ENCODE measurements around the gene ZNF234. TPM values are rescaled to one million over a fixed set of nuclear protein-coding genes. Genes with fewer than 3 reads are reported as not detected.
A peak's percentile ranks its signal among the peaks of the same experiment; 100 is the strongest.

ZNF234 gene
- total and polyA plus RNA-seq, 4 donors: 1.1 to 5.2 (median 3.2) TPM

- WGBS: under 1% methylated on average over 11 of the region's 11 CpGs
- Histone ChIP-seq H3K4me1 (ENCODE audit: control insufficient read depth in 4 of 4, insufficient read depth in 4 of 4, low read length in 3 of 4) (peaks cover 2 to 18% (median 15%) of the 10 kb centered on the region in 4 donors), H3K27ac (ENCODE audit: low read depth in 1 of 2, low read length in 2 of 2) (peak overlapping the region; percentile 23 to 53), H3K36me3 (ENCODE audit: control insufficient read depth in 4 of 4, insufficient read depth in 3 of 4, low read depth in 1 of 4, low read length in 3 of 4) (peaks cover 0 to 18% (median 11%) of the 10 kb centered on the region in 4 donors), H3K27me3 (ENCODE audit: control insufficient read depth in 4 of 4, insufficient read depth in 4 of 4, low read length in 3 of 4) (no peaks in the 10 kb centered on the region), H3K4me3 (ENCODE audit: low read depth in 1 of 3, low read length in 3 of 3) (peak overlapping the region; percentile 67 to 100 (median 100)), H3K9me3 (ENCODE audit: control insufficient read depth in 4 of 4, low read length in 3 of 4) (peaks cover 10 to 37% (median 22%) of the 10 kb centered on the region in 4 donors), H3K9ac (ENCODE audit: low read depth in 1 of 2, low read length in 2 of 2) (peak overlapping the region; percentile 75 to 84)
- no peak for DNase-seq (ENCODE audit: low spot score)
- no peak for TF ChIP-seq NR2F2 (IDR thresholded peaks at IDR 0.05)
- no peak for TF ChIP-seq TAF1 (conservative IDR thresholded peaks at IDR 0.05)
- no peak for TF ChIP-seq FOXA1 (IDR thresholded peaks at IDR 0.05)
- TF ChIP-seq GABPA (IDR thresholded peaks at IDR 0.05 in 1 of 2, conservative IDR thresholded peaks at IDR 0.05 in 1 of 2): no peak
- no peak for TF ChIP-seq RAD21 (IDR thresholded peaks at IDR 0.05)
- no peak for TF ChIP-seq YY1 (IDR thresholded peaks at IDR 0.05)
- TF ChIP-seq ATF3 (IDR thresholded peaks at IDR 0.05): no peak
- no peak for TF ChIP-seq JUND (IDR thresholded peaks at IDR 0.05)
- TF ChIP-seq FOXA2 (IDR thresholded peaks at IDR 0.05): no peak
- TF ChIP-seq HNF4A (conservative IDR thresholded peaks at IDR 0.05): no peak
- TF ChIP-seq ZBTB33 (IDR thresholded peaks at IDR 0.05): no peak
- no peak for TF ChIP-seq RXRA (IDR thresholded peaks at IDR 0.05)
- TF ChIP-seq CTCF (IDR thresholded peaks at IDR 0.05; ENCODE audit: low read depth, low read length, missing input control): no peak
- no peak for TF ChIP-seq REST (IDR thresholded peaks at IDR 0.05)
- no peak for TF ChIP-seq EGR1 (IDR thresholded peaks at IDR 0.05; ENCODE audit: low read depth in 2 of 2)
- TF ChIP-seq SP1 (IDR thresholded peaks at IDR 0.05): no peak
Observed at GRCh38 chr19:44112802-44113137, 28.6 kb upstream of the ZNF234 start.

Measured in liver (tissue), 9 donors.